HepG2 (cell line): ENCODE results near the gene MDP1. TPM values are rescaled to one million over a fixed set of nuclear protein-coding genes. Genes with fewer than 3 reads are reported as not detected.

Experiments
- ATRX ChIP-seq: sonication (generic); formaldehyde crosslinking; IDR thresholded peaks from 2 replicates; pipeline ENCODE4 v1.4.0; 2020; ENCODE audit warnings: missing genetic modification reagents, borderline replicate concordance
- CBX2 ChIP-seq, 2 experiments: fragments of 200-600 bp in 1 of 2; sonication (generic); formaldehyde crosslinking in 1 of 2; IDR thresholded peaks; 2 replicates each; pipeline versions ENCODE4 v1.7.0 to v1.8.1; 2018 to 2022; ENCODE audit warnings: low read depth in 2 of 2, low read length in 1 of 2, mild to moderate bottlenecking in 1 of 2, missing genetic modification reagents in 1 of 2
- GATA4 ChIP-seq: sonication (generic); IDR thresholded peaks from 2 replicates; pipeline ENCODE4 v1.6.1; 2016; ENCODE audit warnings: antibody characterized with exemption, low read depth, borderline replicate concordance
- HDAC2 ChIP-seq: sonication (generic); formaldehyde crosslinking; IDR thresholded peaks from 2 replicates; pipeline ENCODE4 v1.4.0; 2020; ENCODE audit warnings: missing genetic modification reagents
- HOXA5 ChIP-seq: sonication (generic); formaldehyde crosslinking; IDR thresholded peaks from 2 replicates; pipeline ENCODE4 v1.4.0; 2020; ENCODE audit warnings: missing genetic modification reagents
- KDM1A ChIP-seq: IDR thresholded peaks from 2 replicates; pipeline ENCODE4 v1.6.1; 2016; ENCODE audit warnings: missing compliant biosample characterization
- KLF15 ChIP-seq: sonication (generic); formaldehyde crosslinking; IDR thresholded peaks from 2 replicates; pipeline ENCODE4 v1.8.1; 2023; ENCODE audit warnings: borderline replicate concordance, mild to moderate bottlenecking, inconsistent platforms, missing genetic modification reagents, mixed read lengths
- STAT6 ChIP-seq: sonication (generic); formaldehyde crosslinking; IDR thresholded peaks from 2 replicates; pipeline ENCODE4 v1.4.0; 2020; ENCODE audit warnings: missing genetic modification reagents, mild to moderate bottlenecking, borderline replicate concordance
- TAF15 ChIP-seq: fragments of 200-400 bp; formaldehyde crosslinking; IDR thresholded peaks from one replicate; pipeline ENCODE4 v1.6.1; 2018; ENCODE audit warnings: mild to moderate bottlenecking, low read depth, low read length; ENCODE audit not compliant: poor library complexity, severe bottlenecking
- ZC3H13 ChIP-seq: sonication (generic); formaldehyde crosslinking; IDR thresholded peaks from 2 replicates; pipeline ENCODE4 v1.8.1; 2023; ENCODE audit warnings: mild to moderate bottlenecking, missing genetic modification reagents, moderate library complexity
- ZKSCAN5 ChIP-seq: sonication (generic); formaldehyde crosslinking; IDR thresholded peaks from 2 replicates; pipeline ENCODE4 v1.5.1; 2020; ENCODE audit warnings: mild to moderate bottlenecking, missing genetic modification reagents
- ZNF407 ChIP-seq: sonication (generic); formaldehyde crosslinking; IDR thresholded peaks from one replicate; pipeline ENCODE4 v1.5.1; 2020; ENCODE audit warnings: mild to moderate bottlenecking, missing genetic modification reagents; ENCODE audit errors: not compliant biosample characterization
- ZNF597 ChIP-seq: sonication (generic); formaldehyde crosslinking; IDR thresholded peaks from 2 replicates; pipeline ENCODE4 v1.5.0; 2020; ENCODE audit warnings: missing genetic modification reagents
- ZNF598 ChIP-seq: sonication (generic); formaldehyde crosslinking; IDR thresholded peaks from 2 replicates; pipeline ENCODE4 v1.5.1; 2020; ENCODE audit warnings: mild to moderate bottlenecking, missing genetic modification reagents, borderline replicate concordance
- ZNF747 ChIP-seq: sonication (generic); formaldehyde crosslinking; IDR thresholded peaks from 2 replicates; pipeline ENCODE4 v1.8.1; 2023; ENCODE audit warnings: missing genetic modification reagents, mild to moderate bottlenecking, borderline replicate concordance
- ZSCAN21 ChIP-seq: sonication (generic); formaldehyde crosslinking; IDR thresholded peaks from 2 replicates; pipeline ENCODE4 v1.8.0; 2022; ENCODE audit warnings: mild to moderate bottlenecking, missing genetic modification reagents, moderate library complexity, borderline replicate concordance
- polyA plus RNA-seq, 8 experiments: library from polyadenylated mRNA; depleted of rRNA in 3 of 8; stranded (reverse) in 7 of 8; unstranded in 1 of 8; fragments of >200 nt; fragmentation: Illumina TruSeq in 4 of 8; extraction: Trizol in 4 of 8; gene quantifications; 2 replicates each; pipeline versions ENCODE4 v1.2.1 to v1.2.3, GENCODE V29; 2011 to 2016; ENCODE audit warnings: low read depth in 4 of 8, missing spikeins in 1 of 8, mixed read lengths in 1 of 8; ENCODE audit not compliant: insufficient read depth in 1 of 8
- total RNA-seq, 5 experiments: library from RNA; depleted of rRNA; stranded (reverse); fragments of >200 nt; fragmentation: Illumina TruSeq; extraction: Trizol; gene quantifications; 2 replicates each; pipeline ENCODE4 v1.2.3, GENCODE V29; 2016; ENCODE audit warnings: low read depth in 1 of 5

MDP1 gene
- total and polyA plus RNA-seq, 2 of the 13 experiments (the other 11 are each of a cell fraction or from before 2014, with no cell fraction given) = 44.1 to 48.7 TPM

- no peak for TF ChIP-seq KLF15 (CRISPR knock-in tag)
- TF ChIP-seq ZNF598 (CRISPR knock-in tag) = peak; percentile 37; the same call in 1 of the 2 replicates
- TF ChIP-seq ZSCAN21 (CRISPR knock-in tag) = no peak
- no peak for TF ChIP-seq ZKSCAN5
- 0 out of 2 replicates have a peak, but pooled peaks have one; percentile 15 for TF ChIP-seq HDAC2 (CRISPR knock-in tag)
- no peak for TF ChIP-seq KDM1A (CRISPR knock-in tag)
- TF ChIP-seq TAF15 = no peak
- TF ChIP-seq STAT6 (CRISPR knock-in tag) = 0 out of 2 replicates have a peak, but pooled peaks have one; percentile 51
- no peak for TF ChIP-seq GATA4
- TF ChIP-seq ZNF407 (CRISPR knock-in tag) = no peak
- no peak; the same call in 1 of the 2 replicates for TF ChIP-seq HOXA5 (CRISPR knock-in tag)
- no peak; the same call in 1 of the 2 replicates for TF ChIP-seq ZC3H13 (CRISPR knock-in tag)
- no peak for TF ChIP-seq ZNF747 (CRISPR knock-in tag)
- no peak for TF ChIP-seq ZNF597
- TF ChIP-seq ATRX (CRISPR knock-in tag) = no peak
- no peak for TF ChIP-seq CBX2 (IDR thresholded peaks at IDR 0.05; ENCODE audit: low read depth, low read length)
- TF ChIP-seq CBX2 (CRISPR knock-in tag; IDR thresholded peaks at IDR 0.05; ENCODE audit: low read depth) = no peak
Measured at GRCh38 chr14:24231263-24232120, 15.6 kb upstream of the MDP1 start (continued).
